ENCODE measurements around the gene NPL. TPM values are rescaled to one million over a fixed set of nuclear protein-coding genes. Genes with fewer than 3 reads are reported as not detected.

Gene NPL
- total RNA-seq, 1 donor from 2014 or later, result 2.3 TPM

GRCh38 chr1:182802006-182802803 is 12.6 kb downstream of the NPL start:
- no peaks in the 10 kb centered on the region for H3K27me3 Mint-ChIP-seq (ENCODE audit: unreplicated experiment)
- no peak for TF ChIP-seq CTCF (IDR thresholded peaks at IDR 0.05; ENCODE audit: partially characterized antibody, unreplicated experiment)

GRCh38 chr1:182803846-182804245 is 14.3 kb downstream of the NPL start:
- Mint-ChIP-seq H3K27ac (ENCODE audit: unreplicated experiment) (no peak overlapping the region), H3K9me3 (ENCODE audit: unreplicated experiment) (no peaks in the 10 kb centered on the region), H3K4me3 (ENCODE audit: unreplicated experiment) (no peak overlapping the region), H3K27me3 (ENCODE audit: unreplicated experiment) (no peaks in the 10 kb centered on the region), H3K36me3 (ENCODE audit: unreplicated experiment) (no peaks in the 10 kb centered on the region), H3K4me1 (ENCODE audit: low read depth, unreplicated experiment) (peaks cover 4% of the 10 kb centered on the region)
- no peak for DNase-seq
- no peak for TF ChIP-seq CTCF (IDR thresholded peaks at IDR 0.05; ENCODE audit: partially characterized antibody, unreplicated experiment)

More at GRCh38 chr1:182802006-182802803, 12.6 kb downstream of the NPL start:
- no peak for DNase-seq
- Mint-ChIP-seq H3K4me1 (ENCODE audit: low read depth, unreplicated experiment) (peaks cover 4% of the 10 kb centered on the region), H3K9me3 (ENCODE audit: unreplicated experiment) (no peaks in the 10 kb centered on the region), H3K27ac (ENCODE audit: unreplicated experiment) (no peak overlapping the region), H3K36me3 (ENCODE audit: unreplicated experiment) (no peaks in the 10 kb centered on the region), H3K4me3 (ENCODE audit: unreplicated experiment) (no peak overlapping the region)

GRCh38 chr1:182806015-182806678 is 16.6 kb downstream of the NPL start:
- no peak overlapping the region for H3K4me3 Mint-ChIP-seq (ENCODE audit: unreplicated experiment)
- H3K9me3 Mint-ChIP-seq (ENCODE audit: unreplicated experiment), result peaks cover 1% of the 10 kb centered on the region
- no peaks in the 10 kb centered on the region for H3K36me3 Mint-ChIP-seq (ENCODE audit: unreplicated experiment)
- no peaks in the 10 kb centered on the region for H3K27me3 Mint-ChIP-seq (ENCODE audit: unreplicated experiment)
- DNase-seq, result peak; percentile 37
- no peak for TF ChIP-seq CTCF (IDR thresholded peaks at IDR 0.05; ENCODE audit: partially characterized antibody, unreplicated experiment)
- H3K27ac Mint-ChIP-seq (ENCODE audit: unreplicated experiment), result no peak overlapping the region
- peaks cover 4% of the 10 kb centered on the region for H3K4me1 Mint-ChIP-seq (ENCODE audit: low read depth, unreplicated experiment)

GRCh38 chr1:182807907-182808306 is 18.3 kb downstream of the NPL start:
- TF ChIP-seq CTCF (IDR thresholded peaks at IDR 0.05; ENCODE audit: partially characterized antibody, unreplicated experiment), result no peak
- Mint-ChIP-seq H3K36me3 (ENCODE audit: unreplicated experiment) (no peaks in the 10 kb centered on the region), H3K4me3 (ENCODE audit: unreplicated experiment) (no peak overlapping the region), H3K9me3 (ENCODE audit: unreplicated experiment) (peaks cover 1% of the 10 kb centered on the region), H3K4me1 (ENCODE audit: low read depth, unreplicated experiment) (no peaks in the 10 kb centered on the region), H3K27me3 (ENCODE audit: unreplicated experiment) (no peaks in the 10 kb centered on the region), H3K27ac (ENCODE audit: unreplicated experiment) (no peak overlapping the region)
- DNase-seq, result no peak

- TF ChIP-seq CTCF (IDR thresholded peaks at IDR 0.05; ENCODE audit: partially characterized antibody, unreplicated experiment), result no peak
- Mint-ChIP-seq H3K36me3 (ENCODE audit: unreplicated experiment) (no peaks in the 10 kb centered on the region), H3K27ac (ENCODE audit: unreplicated experiment) (no peak overlapping the region), H3K27me3 (ENCODE audit: unreplicated experiment) (no peaks in the 10 kb centered on the region), H3K4me3 (ENCODE audit: unreplicated experiment) (no peak overlapping the region), H3K4me1 (ENCODE audit: low read depth, unreplicated experiment) (no peaks in the 10 kb centered on the region), H3K9me3 (ENCODE audit: unreplicated experiment) (peaks cover 1% of the 10 kb centered on the region)
- no peak for DNase-seq
Measured at GRCh38 chr1:182809414-182809957, 19.9 kb downstream of the NPL start.

Measured in glutamatergic neuron (in vitro differentiated cells).